ENCODE data around the gene PER1.

- TF ChIP-seq CTCF (IDR thresholded peaks at IDR 0.05) (no peak), POLR2AphosphoS5 (IDR thresholded peaks at IDR 0.05; ENCODE audit: insufficient read depth in 1 of 2, low read depth in 1 of 2) (peak in 1 of 2 donors; percentile 14), POLR2A (IDR thresholded peaks at IDR 0.05) (no peak)
Observed at GRCh38 chr17:8149419-8150193, 2.6 kb downstream of the PER1 start.

Measured in vagina (tissue), 2 donors.